ENCODE measurements around the gene PHOX2A. TPM values are rescaled to one million over a fixed set of nuclear protein-coding genes. Genes with fewer than 3 reads are reported as not detected.
A peak's percentile ranks its signal among the peaks of the same experiment; 100 is the strongest.

The PHOX2A gene
- total and polyA plus RNA-seq, 2 donors (not counting 1 experiment from before 2014, with no cell fraction given) = not detected

- TF ChIP-seq CTCF (IDR thresholded peaks at IDR 0.05) = peak; percentile 58
- TF ChIP-seq EZH2 (IDR thresholded peaks at IDR 0.05; ENCODE audit: borderline replicate concordance, insufficient read depth, low read depth, low read length, poor library complexity, severe bottlenecking) = no peak
- Mint-ChIP-seq H3K4me1 (peaks cover 35% of the 10 kb centered on the region), H3K9me3 (ENCODE audit: insufficient read depth) (no peaks in the 10 kb centered on the region), H3K27me3 (peaks cover 31% of the 10 kb centered on the region), H3K27ac (no peak overlapping the region), H3K4me3 (peak overlapping the region; percentile 19)
- peak; percentile 61 for DNase-seq
- ChIA-PET POLR2A (interaction anchor here (1.4 kb wide), 1 partner anchor 15 kb away, joined by 5 read pairs; no protein-coding TSS in a partner anchor), CTCF (interaction anchor here (0.5 to 1.7 kb wide), 15 partner anchors 11 to 1468 kb away, joined by 3 to 10 read pairs (median 4); no protein-coding TSS in a partner anchor)
- Histone ChIP-seq H4K20me1 (ENCODE audit: control insufficient read depth, insufficient read depth, low read length, poor library complexity, severe bottlenecking) (peaks cover 7% of the 10 kb centered on the region), H3K4me2 (replicated peaks; ENCODE audit: low read depth, low read length, poor library complexity, severe bottlenecking) (no peak overlapping the region), H3K9me3 (ENCODE audit: control extremely low read depth in 1 of 3, control insufficient read depth in 2 of 3, insufficient read depth in 1 of 3, low read length in 2 of 3) (peaks cover 0 to 6% (median 0%) of the 10 kb centered on the region in 3 donors), H3K79me2 (ENCODE audit: control insufficient read depth, insufficient read depth, low read length) (no peaks in the 10 kb centered on the region), H3K9ac (ENCODE audit: low read length) (no peak overlapping the region), H3K27me3 (replicated peaks in 1 of 4; ENCODE audit: control extremely low read depth in 1 of 4, control insufficient read depth in 3 of 4, insufficient read depth in 4 of 4, low read length in 3 of 4) (peaks cover 0 to 34% (median 18%) of the 10 kb centered on the region in 4 experiments), H3K36me3 (replicated peaks in 1 of 2; ENCODE audit: control extremely low read depth in 1 of 2, control insufficient read depth in 1 of 2, extremely low read depth in 1 of 2, insufficient read depth in 2 of 2, low read length in 1 of 2) (peaks cover 0 to 50% of the 10 kb centered on the region in 2 experiments), H2AFZ (ENCODE audit: insufficient read depth, low read depth, low read length, poor library complexity, severe bottlenecking) (no peak overlapping the region), H3K27ac (ENCODE audit: low read length in 2 of 2) (no peak overlapping the region), H3K4me3 (ENCODE audit: control extremely low read depth in 1 of 5, extremely low read depth in 1 of 5, insufficient read depth in 1 of 5, low read depth in 2 of 5, low read length in 4 of 5) (no peak overlapping the region), H3K4me1 (ENCODE audit: control insufficient read depth in 2 of 2, insufficient read depth in 2 of 2, low read length in 2 of 2) (peaks cover 34% of the 10 kb centered on the region in 2 donors)
- intact Hi-C loops (cut with micrococcal nuclease) = loop anchor here (1.0 kb wide), 2 partner anchors 13 to 55 kb away; no protein-coding TSS in a partner anchor
- 80% methylated on average over 2 of the region's 16 CpGs for WGBS (ENCODE audit: insufficient coverage)
- peak; percentile 67 for ATAC-seq (ENCODE audit: low read depth)
Observed at GRCh38 chr11:72238040-72238450, 5.9 kb downstream of the PHOX2A start.
